GM21526 (cell line): ENCODE data around the gene METRN.
"Not testable (repeated sequence)": the region's sequence is repeated elsewhere in the genome, so short reads cannot be mapped to it uniquely, and the experiment has no call there.

Source experiments
- ATAC-seq: cut with Tn5 transposase; IDR thresholded peaks from one replicate; pipeline ENCODE4 v1.9.1; 2021; ENCODE audit warnings: moderate library complexity; ENCODE audit not compliant: unreplicated experiment, low FRiP score

METRN gene

GRCh38 chr16:733382-734207 lies 18.7 kb downstream of the METRN start:
- ATAC-seq, result no peak

- ATAC-seq, result no peak
Measured at GRCh38 chr16:734208-734980, 19.5 kb downstream of the METRN start.

- ATAC-seq, result no peak
Measured at GRCh38 chr16:734981-735881, 20.3 kb downstream of the METRN start.

- ATAC-seq, result no peak
Measured at GRCh38 chr16:735982-736453, 21.1 kb downstream of the METRN start.

- no peak for ATAC-seq
Measured at GRCh38 chr16:736936-737481, 22.1 kb downstream of the METRN start.

- no peak for ATAC-seq
Measured at GRCh38 chr16:739560-740458, 24.9 kb downstream of the METRN start.

GRCh38 chr16:740459-740763 lies 25.5 kb downstream of the METRN start:
- peak; percentile 15 for ATAC-seq

- peak; percentile 59 for ATAC-seq
Measured at GRCh38 chr16:740764-741505, 26.0 kb downstream of the METRN start, which contains the start of gene CIAO3. Gene CIAO3 (minus strand): TSS chr16:740997. CDS start chr16:740985, 12 bp downstream.

GRCh38 chr16:741986-742629 lies 27.2 kb downstream of the METRN start:
- ATAC-seq, result no peak

- ATAC-seq, result not testable (repeated sequence)
Measured at GRCh38 chr16:742894-743293, 28.0 kb downstream of the METRN start.

- ATAC-seq, result no peak
Measured at GRCh38 chr16:743794-744500, 29.0 kb downstream of the METRN start.

- no peak for ATAC-seq
Measured at GRCh38 chr16:745739-746138, 30.8 kb downstream of the METRN start.

- no peak for ATAC-seq
Measured at GRCh38 chr16:746637-747036, 31.7 kb downstream of the METRN start.

GRCh38 chr16:747978-748746 lies 33.2 kb downstream of the METRN start:
- ATAC-seq, result no peak

- no peak for ATAC-seq
Measured at GRCh38 chr16:749010-749409, 34.1 kb downstream of the METRN start.

- no peak for ATAC-seq
Measured at GRCh38 chr16:750485-750884, 35.6 kb downstream of the METRN start.
